ENCODE measurements around the gene TBCC.
"Not testable (repeated sequence)": the region's sequence is repeated elsewhere in the genome, so short reads cannot be mapped to it uniquely, and the experiment has no call there.

TBCC gene

GRCh38 chr6:42769836-42770235 is 23.9 kb upstream of the TBCC start:
- no peak for DNase-seq

- no peak for DNase-seq
Measured at GRCh38 chr6:42769051-42769450, 23.1 kb upstream of the TBCC start.

GRCh38 chr6:42766163-42766670 is 20.3 kb upstream of the TBCC start:
- DNase-seq: no peak

GRCh38 chr6:42764911-42765648 is 19.2 kb upstream of the TBCC start:
- DNase-seq: no peak

GRCh38 chr6:42762950-42763349 is 17.0 kb upstream of the TBCC start:
- DNase-seq: no peak

GRCh38 chr6:42762426-42762859 is 16.5 kb upstream of the TBCC start:
- DNase-seq: no peak

GRCh38 chr6:42761287-42762067 is 15.6 kb upstream of the TBCC start:
- no peak for DNase-seq

GRCh38 chr6:42758756-42759430 is 13.0 kb upstream of the TBCC start:
- no peak for DNase-seq

- no peak for DNase-seq
Measured at GRCh38 chr6:42756722-42757121, 10.8 kb upstream of the TBCC start.

GRCh38 chr6:42754759-42755158 is 8.9 kb upstream of the TBCC start:
- no peak for DNase-seq

- DNase-seq: no peak
Measured at GRCh38 chr6:42751055-42751454, 5.2 kb upstream of the TBCC start.

- no peak for DNase-seq
Measured at GRCh38 chr6:42748203-42748898, 2.4 kb upstream of the TBCC start.

GRCh38 chr6:42746463-42747391 is 824 bp upstream of the TBCC start:
- peak; percentile 90 for DNase-seq

GRCh38 chr6:42745083-42745639 is 742 bp downstream of the TBCC start:
- no peak for DNase-seq

- DNase-seq: no peak
Measured at GRCh38 chr6:42744351-42744893, 1.5 kb downstream of the TBCC start.

- peak; percentile 97 for DNase-seq
Measured at GRCh38 chr6:42742116-42742894, 3.6 kb downstream of the TBCC start.

- no peak for DNase-seq
Measured at GRCh38 chr6:42740725-42741124, 5.2 kb downstream of the TBCC start.

GRCh38 chr6:42735976-42736375 is 9.9 kb downstream of the TBCC start:
- DNase-seq: no peak

- not testable (repeated sequence) for DNase-seq
Measured at GRCh38 chr6:42733867-42734481, 11.9 kb downstream of the TBCC start.

- no peak for DNase-seq
Measured at GRCh38 chr6:42729731-42730130, 16.2 kb downstream of the TBCC start.
